Activated CD8-positive, alpha-beta memory T cell treated with anti-CD3 and anti-CD28 coated beads, Interleukin-2, amount 10 ng/mL, durations not matched to agents 7 days and 5 days (primary cell): Measurements from ENCODE around the gene PER1. TPM values are rescaled to one million over a fixed set of nuclear protein-coding genes. Genes with fewer than 3 reads are reported as not detected.
A peak's percentile ranks its signal among the peaks of the same experiment; 100 is the strongest.

Experiments
- ATAC-seq: fragments of 150-1000 bp; cut with Tn5 transposase; one replicate; pipeline ENCODE4 v1.10.0; 2021; ENCODE audit warnings: moderate library complexity
- CTCF ChIA-PET: fragments of 350-600 bp; sonication (Branson Sonifier 250); formaldehyde crosslinking; loops from one replicate; lab custom pipeline; 2021; ENCODE audit warnings: antibody characterized with exemption; lab: Charles Lee
- DNase-seq: peaks from one replicate; pipeline ENCODE4 v3.0.0-alpha.2; 2020
- H3K27ac Mint-ChIP-seq: one replicate; pipeline ENCODE4 v1.8.0; 2021; ENCODE audit warnings: mild to moderate bottlenecking, mixed read lengths
- H3K27me3 Mint-ChIP-seq: one replicate; pipeline ENCODE4 v1.8.0; 2021; ENCODE audit warnings: mixed read lengths
- H3K36me3 Mint-ChIP-seq: one replicate; pipeline ENCODE4 v1.8.0; 2021; ENCODE audit warnings: mild to moderate bottlenecking, mixed read lengths
- H3K4me1 Mint-ChIP-seq: one replicate; pipeline ENCODE4 v1.8.0; 2021; ENCODE audit warnings: mixed read lengths
- H3K4me3 Mint-ChIP-seq: one replicate; pipeline ENCODE4 v1.8.0; 2021; ENCODE audit warnings: mild to moderate bottlenecking, moderate library complexity, mixed read lengths
- H3K9me3 Mint-ChIP-seq: one replicate; pipeline ENCODE4 v1.8.0; 2022; ENCODE audit warnings: low read depth, mixed read lengths
- total RNA-seq, 2 experiments: library from RNA; stranded (reverse); gene quantifications; one replicate each; pipeline ENCODE4 v1.2.3, GENCODE V29; 2021

The PER1 gene
- total RNA-seq, 2 experiments from 2014 or later = 47.3 to 56.4 TPM

DNA sequence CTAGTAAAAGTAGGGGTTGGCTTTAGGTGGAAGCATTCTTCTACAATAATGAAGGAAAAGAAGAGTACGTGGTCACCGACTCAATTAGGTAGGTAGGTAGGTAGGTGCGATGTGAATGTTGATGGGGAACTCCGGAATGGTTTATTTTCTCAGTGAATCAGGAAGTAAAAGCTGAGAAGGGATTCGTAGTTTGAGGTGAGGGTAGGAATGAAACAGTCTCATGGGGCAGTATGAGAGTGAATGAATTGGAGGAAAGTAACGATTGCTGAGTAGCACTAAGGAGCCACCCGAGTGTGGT is 13.9 kb downstream of the PER1 start:
- DNase-seq = no peak
- Mint-ChIP-seq H3K4me3 (no peak overlapping the region), H3K9me3 (no peaks in the 10 kb centered on the region), H3K27ac (no peak overlapping the region), H3K36me3 (peaks cover 7% of the 10 kb centered on the region), H3K27me3 (peaks cover 5% of the 10 kb centered on the region), H3K4me1 (peaks cover 2% of the 10 kb centered on the region)
- no peak for ATAC-seq
- CTCF ChIA-PET = interaction anchor here (0.8 to 5.9 kb wide), 30 partner anchors 8 to 237 kb away, joined by 3 to 92 read pairs (median 5); partner anchors contain the start of genes ALOXE3, AURKB, CTC1 and HES7

- CTCF ChIA-PET = interaction anchor here (0.8 to 5.9 kb wide), 23 partner anchors 8 to 163 kb away, joined by 3 to 92 read pairs (median 7); partner anchors contain the start of genes ALOXE3, AURKB, CTC1 and HES7
- H3K9me3 Mint-ChIP-seq = no peaks in the 10 kb centered on the region
- peaks cover 5% of the 10 kb centered on the region for H3K27me3 Mint-ChIP-seq
- no peak for ATAC-seq
- no peak overlapping the region for H3K4me3 Mint-ChIP-seq
- H3K36me3 Mint-ChIP-seq = peaks cover 7% of the 10 kb centered on the region
- peaks cover 2% of the 10 kb centered on the region for H3K4me1 Mint-ChIP-seq
- no peak for DNase-seq
- H3K27ac Mint-ChIP-seq = no peak overlapping the region
Measured at GRCh38 chr17:8137645-8138373, 14.4 kb downstream of the PER1 start.

- DNase-seq = no peak
- no peaks in the 10 kb centered on the region for H3K9me3 Mint-ChIP-seq
- H3K36me3 Mint-ChIP-seq = no peaks in the 10 kb centered on the region
- CTCF ChIA-PET = interaction anchor here (0.8 to 2.0 kb wide), 6 partner anchors 17 to 75 kb away, joined by 3 to 5 read pairs (median 4); no protein-coding TSS in a partner anchor
- no peak overlapping the region for H3K4me3 Mint-ChIP-seq
- H3K27me3 Mint-ChIP-seq = peaks cover 20% of the 10 kb centered on the region
- H3K27ac Mint-ChIP-seq = no peak overlapping the region
- peaks cover 2% of the 10 kb centered on the region for H3K4me1 Mint-ChIP-seq
- no peak for ATAC-seq
Measured at GRCh38 chr17:8133941-8134340, 18.3 kb downstream of the PER1 start.

DNA sequence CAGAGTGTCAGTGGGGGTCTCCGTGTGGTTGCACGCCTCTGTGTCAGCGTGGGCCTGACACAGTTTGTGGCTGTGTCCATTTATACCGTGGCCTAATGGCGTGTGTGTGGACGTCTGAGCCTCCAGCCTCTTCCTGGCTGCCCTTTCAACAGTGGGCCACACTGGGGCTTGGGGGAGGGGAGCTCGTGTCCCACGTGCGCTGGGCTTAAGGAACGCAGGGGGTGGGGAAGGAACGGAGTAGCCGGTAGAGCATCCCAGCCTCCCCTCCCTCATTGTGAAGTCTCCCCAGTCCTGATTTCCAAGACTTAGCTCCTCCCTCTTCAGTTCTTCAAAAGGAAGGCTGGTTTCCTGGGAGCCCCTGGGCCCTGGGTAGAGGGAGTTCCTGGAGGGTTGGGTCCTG is 18.8 kb downstream of the PER1 start:
- ATAC-seq (no peak), DNase-seq (no peak)
- no peaks in the 10 kb centered on the region for H3K9me3 Mint-ChIP-seq
- H3K27me3 Mint-ChIP-seq = peaks cover 20% of the 10 kb centered on the region
- no peaks in the 10 kb centered on the region for H3K36me3 Mint-ChIP-seq
- H3K4me1 Mint-ChIP-seq = peaks cover 2% of the 10 kb centered on the region
- H3K4me3 Mint-ChIP-seq = no peak overlapping the region
- H3K27ac Mint-ChIP-seq = no peak overlapping the region
- CTCF ChIA-PET = interaction anchor here (0.7 to 2.0 kb wide), 5 partner anchors 23 to 74 kb away, joined by 3 to 5 read pairs (median 3); no protein-coding TSS in a partner anchor

GRCh38 chr17:8131844-8132441 is 20.3 kb downstream of the PER1 start:
- DNase-seq = no peak
- Mint-ChIP-seq H3K9me3 (no peaks in the 10 kb centered on the region), H3K27me3 (peaks cover 24% of the 10 kb centered on the region), H3K36me3 (no peaks in the 10 kb centered on the region), H3K27ac (no peak overlapping the region), H3K4me1 (peaks cover 6% of the 10 kb centered on the region), H3K4me3 (no peak overlapping the region)
- peak; percentile 42 for ATAC-seq
- CTCF ChIA-PET = interaction anchor here (1.1 to 2.0 kb wide), 4 partner anchors 21 to 56 kb away, joined by 3 to 5 read pairs (median 4); no protein-coding TSS in a partner anchor

- Mint-ChIP-seq H3K9me3 (no peaks in the 10 kb centered on the region), H3K36me3 (no peaks in the 10 kb centered on the region), H3K4me3 (no peak overlapping the region), H3K27ac (no peak overlapping the region), H3K27me3 (peaks cover 41% of the 10 kb centered on the region), H3K4me1 (peaks cover 37% of the 10 kb centered on the region)
- ATAC-seq (no peak), DNase-seq (no peak)
- CTCF ChIA-PET = interaction anchor here (1.8 kb wide), 1 partner anchor 11 kb away, joined by 5 read pairs; no protein-coding TSS in a partner anchor
Measured at GRCh38 chr17:8128125-8128784, 23.9 kb downstream of the PER1 start.

GRCh38 chr17:8126491-8127066 is 25.6 kb downstream of the PER1 start:
- Mint-ChIP-seq H3K4me1 (peaks cover 47% of the 10 kb centered on the region), H3K27me3 (peaks cover 48% of the 10 kb centered on the region), H3K36me3 (no peaks in the 10 kb centered on the region), H3K4me3 (peak overlapping the region; percentile 95), H3K27ac (peak overlapping the region; percentile 74), H3K9me3 (no peaks in the 10 kb centered on the region)
- CTCF ChIA-PET = interaction anchor here (0.8 to 2.1 kb wide), 9 partner anchors 7 to 123 kb away, joined by 3 to 25 read pairs (median 3); partner anchors contain the start of gene PFAS
- peak; percentile 62 for DNase-seq
- ATAC-seq = peak; percentile 52

- H3K27ac Mint-ChIP-seq = peak overlapping the region; percentile 80
- no peak for ATAC-seq
- peak overlapping the region; percentile 95 for H3K4me3 Mint-ChIP-seq
- peaks cover 46% of the 10 kb centered on the region for H3K27me3 Mint-ChIP-seq
- H3K9me3 Mint-ChIP-seq = no peaks in the 10 kb centered on the region
- CTCF ChIA-PET = interaction anchor here (0.9 to 2.1 kb wide), 4 partner anchors 12 to 32 kb away, joined by 3 to 25 read pairs (median 6); no protein-coding TSS in a partner anchor
- DNase-seq = peak; percentile 57
- H3K36me3 Mint-ChIP-seq = no peaks in the 10 kb centered on the region
- H3K4me1 Mint-ChIP-seq = peaks cover 49% of the 10 kb centered on the region
Measured at GRCh38 chr17:8125947-8126490, 26.2 kb downstream of the PER1 start.

GRCh38 chr17:8125154-8125946 is 26.9 kb downstream of the PER1 start:
- Mint-ChIP-seq H3K36me3 (no peaks in the 10 kb centered on the region), H3K4me3 (peak overlapping the region; percentile 95), H3K27ac (peak overlapping the region; percentile 80), H3K4me1 (peaks cover 56% of the 10 kb centered on the region), H3K27me3 (peaks cover 46% of the 10 kb centered on the region), H3K9me3 (no peaks in the 10 kb centered on the region)
- peak; percentile 92 for DNase-seq
- ATAC-seq = peak; percentile 24
- CTCF ChIA-PET = interaction anchor here (1.7 to 4.0 kb wide), 6 partner anchors 12 to 61 kb away, joined by 6 to 30 read pairs (median 14); no protein-coding TSS in a partner anchor

DNA sequence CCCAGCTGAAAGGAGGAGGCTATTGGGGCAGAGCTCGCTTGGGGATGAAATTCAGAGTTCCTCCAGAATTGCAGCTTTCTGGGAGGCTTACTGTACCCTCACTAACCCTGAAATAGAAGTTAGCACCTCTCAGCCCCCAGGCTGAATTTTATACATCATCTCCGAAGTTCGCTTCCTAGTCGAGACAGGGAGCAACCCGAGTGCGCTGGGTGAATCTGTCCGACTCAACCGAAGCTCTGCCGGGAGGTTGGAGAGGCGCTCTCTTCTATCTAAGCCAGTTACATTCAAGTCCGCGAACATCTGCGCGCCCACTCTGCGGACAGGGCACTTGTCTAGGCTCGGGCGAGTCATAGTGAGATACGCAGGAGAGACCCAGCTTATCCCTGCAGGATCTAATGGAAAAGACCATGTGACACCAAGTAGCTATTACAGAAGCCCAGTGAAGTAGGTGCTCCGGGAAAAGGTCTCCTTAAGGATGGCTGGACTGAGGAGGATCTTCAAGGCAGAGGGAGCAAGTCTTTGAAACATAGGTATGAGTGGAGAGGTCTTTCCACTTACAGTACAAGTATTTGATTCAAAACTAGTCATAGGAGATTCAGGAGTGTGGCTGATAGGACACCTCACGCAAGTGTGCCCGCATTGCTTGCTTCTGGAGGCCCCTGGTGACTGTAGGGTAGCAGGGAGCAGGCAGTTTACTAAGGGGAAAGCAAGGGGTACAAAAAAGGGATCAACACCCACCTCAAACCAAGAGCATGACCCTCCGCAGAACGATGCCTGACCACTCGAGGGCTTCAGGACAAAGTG is 27.7 kb downstream of the PER1 start:
- peak overlapping the region; percentile 95 for H3K4me3 Mint-ChIP-seq
- peaks cover 64% of the 10 kb centered on the region for H3K4me1 Mint-ChIP-seq
- H3K36me3 Mint-ChIP-seq = no peaks in the 10 kb centered on the region
- peaks cover 39% of the 10 kb centered on the region for H3K27me3 Mint-ChIP-seq
- no peaks in the 10 kb centered on the region for H3K9me3 Mint-ChIP-seq
- ATAC-seq (no peak), DNase-seq (no peak)
- peak overlapping the region; percentile 62 for H3K27ac Mint-ChIP-seq
- CTCF ChIA-PET = interaction anchor here (0.8 to 4.0 kb wide), 13 partner anchors 12 to 206 kb away, joined by 3 to 30 read pairs (median 6); no protein-coding TSS in a partner anchor

DNA sequence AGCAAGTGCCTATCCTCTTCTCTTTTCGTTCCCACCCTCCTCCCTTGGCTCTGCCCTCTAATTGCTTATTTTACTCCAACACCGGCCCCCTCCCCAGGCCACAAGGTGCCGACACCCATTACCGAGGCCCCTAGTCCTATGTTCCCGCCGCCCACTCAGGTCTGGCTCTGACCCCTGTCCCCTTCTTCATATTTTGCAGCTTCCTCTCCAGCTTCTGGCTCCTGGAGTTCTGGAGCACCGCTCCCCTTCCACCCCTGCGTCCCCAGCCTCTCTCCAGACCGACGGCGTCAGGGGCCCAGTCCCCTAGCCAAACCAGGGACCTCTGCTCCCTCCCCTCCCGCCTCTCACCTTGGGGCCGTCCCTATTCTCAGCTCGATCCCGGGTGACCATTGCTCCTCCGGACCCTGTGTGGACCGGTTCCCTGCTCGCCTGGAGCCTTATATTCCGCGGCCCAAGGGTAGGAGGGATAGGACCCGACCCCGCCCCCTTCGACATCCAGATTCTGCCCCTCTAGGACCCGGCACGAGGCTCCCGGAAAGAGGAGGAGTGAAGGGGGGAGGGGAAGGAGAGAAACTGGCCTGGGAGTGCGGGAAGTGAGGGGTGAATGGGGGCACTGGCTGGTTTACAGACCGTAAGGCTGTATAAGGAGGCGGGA is 28.4 kb downstream of the PER1 start, which contains the start of gene HES7:
HES7 (minus strand) TSS at position 412 of the 655 bp plus-strand sequence; CDS start at position 390, 22 bp downstream.
- CTCF ChIA-PET = interaction anchor here (0.8 to 4.0 kb wide), 15 partner anchors 11 to 206 kb away, joined by 3 to 30 read pairs (median 4); no protein-coding TSS in a partner anchor
- Mint-ChIP-seq H3K4me1 (peaks cover 64% of the 10 kb centered on the region), H3K36me3 (no peaks in the 10 kb centered on the region), H3K4me3 (peak within 1 kb of the TSS; percentile 95), H3K27ac (peak within 1 kb of the TSS; percentile 67), H3K27me3 (peaks cover 37% of the 10 kb centered on the region), H3K9me3 (no peaks in the 10 kb centered on the region)
- ATAC-seq (no peak), DNase-seq (no peak)
